Measurements from ENCODE around the gene GPR62.

GPR62 gene

DNA sequence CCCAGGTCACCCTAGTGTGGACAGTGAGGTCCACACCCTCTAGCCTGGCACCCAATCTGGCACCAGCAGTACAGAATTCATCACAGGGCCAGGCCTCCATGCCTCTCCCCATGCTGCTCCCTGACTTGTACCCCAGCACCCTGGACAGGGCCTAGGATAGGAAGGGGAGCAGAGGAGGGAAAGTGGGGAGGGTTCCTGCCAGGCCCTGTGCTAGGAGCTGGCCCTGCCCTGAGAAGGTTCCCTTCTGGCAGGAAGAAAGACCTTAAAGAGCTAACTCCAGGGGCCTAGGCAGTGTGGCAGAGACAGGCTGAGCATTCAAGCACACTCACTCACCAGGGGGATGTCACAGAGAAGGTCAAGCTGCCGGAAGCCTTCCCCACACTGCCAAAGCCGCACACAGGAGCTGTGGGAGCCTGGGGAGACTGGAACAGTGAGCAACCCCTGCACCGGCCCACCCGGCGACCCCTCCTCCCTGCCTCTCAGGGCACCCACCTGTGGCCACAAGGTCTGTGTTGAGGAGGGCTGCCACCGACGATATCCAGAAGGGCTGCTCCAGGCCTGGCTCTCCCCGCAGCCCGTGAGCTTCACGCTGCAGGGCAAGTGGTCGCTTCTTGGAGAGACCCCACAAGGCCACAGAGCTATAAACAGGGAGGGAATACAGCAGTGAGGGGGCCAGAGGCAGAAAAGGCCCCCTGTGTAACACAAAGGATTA lies 20.9 kb upstream of the GPR62 start:
- H2BK120ac ChIP-seq (ENCODE audit: insufficient read depth, low read length, poor library complexity) = no peak overlapping the region
- H3K4ac ChIP-seq (ENCODE audit: low read depth, low read length) = no peak overlapping the region
- DNase-seq = no peak
- no peak overlapping the region for H2AFZ ChIP-seq (ENCODE audit: insufficient read depth, low read length, poor library complexity)
- H3K27ac ChIP-seq (ENCODE audit: low read depth, low read length) = no peak overlapping the region
- peaks cover 51 to 55% of the 10 kb centered on the region in 2 experiments for H3K36me3 ChIP-seq (ENCODE audit: control insufficient read depth in 1 of 2, insufficient read depth in 2 of 2, low read length in 2 of 2)
- no peak overlapping the region for H3K4me2 ChIP-seq (ENCODE audit: low read length)
- H2BK5ac ChIP-seq (ENCODE audit: low read depth, low read length, poor library complexity) = no peak overlapping the region
- no CpG with 5 or more reads among the region's 11 CpGs for WGBS (ENCODE audit: extremely low coverage, insufficient coverage, insufficient read length)
- H3K9ac ChIP-seq (ENCODE audit: low read length) = no peak overlapping the region
- H3K27me3 ChIP-seq (ENCODE audit: insufficient read depth, low read length) = no peaks in the 10 kb centered on the region
- H3K14ac ChIP-seq (ENCODE audit: low read length) = no peak overlapping the region
- H2BK12ac ChIP-seq (ENCODE audit: low read length) = no peak overlapping the region
- no peak overlapping the region for H3K18ac ChIP-seq (ENCODE audit: low read length)
- H4K8ac ChIP-seq (ENCODE audit: low read depth, low read length) = no peak overlapping the region
- H4K12ac ChIP-seq (ENCODE audit: low read depth, low read length) = no peak overlapping the region
- H3K4me1 ChIP-seq (ENCODE audit: control insufficient read depth in 1 of 2, insufficient read depth in 2 of 2, low read length in 2 of 2) = no peaks in the 10 kb centered on the region
- H3K23ac ChIP-seq (ENCODE audit: low read length) = no peak overlapping the region
- H3K79me1 ChIP-seq (ENCODE audit: low read length) = no peaks in the 10 kb centered on the region
- peaks cover 2% of the 10 kb centered on the region for H3K9me3 ChIP-seq (ENCODE audit: insufficient read depth, low read depth, low read length)
- no peak overlapping the region for H2AK5ac ChIP-seq (ENCODE audit: low read length)
- no peak overlapping the region for H3K4me3 ChIP-seq (ENCODE audit: low read depth, low read length)
- H3K79me2 ChIP-seq (ENCODE audit: control insufficient read depth, insufficient read depth, low read length, poor library complexity) = no peaks in the 10 kb centered on the region
- H4K91ac ChIP-seq (ENCODE audit: low read depth, low read length) = no peak overlapping the region

DNA sequence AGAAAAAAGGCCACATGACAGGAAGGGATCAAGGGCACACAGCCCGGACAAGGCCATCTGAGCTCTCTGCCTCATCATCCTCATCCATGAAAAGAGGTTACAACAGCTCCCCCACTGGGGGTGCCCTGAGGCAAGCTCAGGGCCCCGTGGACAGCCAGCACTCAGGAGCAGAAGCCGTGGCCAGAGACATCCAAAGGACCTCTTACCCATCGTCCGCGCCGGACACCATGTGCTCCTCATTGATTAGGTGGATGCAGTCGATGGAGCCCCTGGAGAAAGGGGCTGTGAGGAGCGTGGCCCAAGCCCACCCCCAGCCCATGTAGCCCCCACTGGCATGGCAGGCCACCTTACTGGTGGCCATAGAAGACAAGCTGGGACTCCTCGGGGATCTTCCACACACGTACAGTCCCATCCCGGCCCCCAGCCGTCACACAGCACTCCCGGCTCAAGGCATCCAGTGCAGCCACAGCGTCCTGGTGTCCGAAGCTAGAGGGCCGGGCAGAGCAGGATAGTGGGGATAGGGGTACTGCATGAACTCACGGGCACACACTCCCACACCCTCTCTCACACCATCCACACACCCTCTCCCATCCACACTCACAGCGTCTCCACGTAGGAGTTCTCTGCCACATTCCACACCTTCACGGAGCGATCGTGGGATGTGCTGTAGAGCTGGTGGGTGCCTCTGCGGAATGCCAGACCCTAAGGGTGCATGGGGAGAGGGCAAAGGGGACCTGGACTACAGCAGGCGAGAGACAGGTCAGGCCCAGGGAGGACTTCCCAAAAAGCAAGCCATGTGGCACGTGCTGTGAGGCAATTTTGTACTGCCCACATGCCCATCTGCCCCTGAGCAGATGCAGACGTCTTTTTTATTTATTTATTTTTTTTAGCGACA lies 19.9 kb upstream of the GPR62 start:
- Histone ChIP-seq H2AK5ac (ENCODE audit: low read length) (no peak overlapping the region), H3K4me1 (ENCODE audit: control insufficient read depth in 1 of 2, insufficient read depth in 2 of 2, low read length in 2 of 2) (no peaks in the 10 kb centered on the region), H4K91ac (ENCODE audit: low read depth, low read length) (no peak overlapping the region), H2AFZ (ENCODE audit: insufficient read depth, low read length, poor library complexity) (no peak overlapping the region), H3K14ac (ENCODE audit: low read length) (no peak overlapping the region), H3K4me3 (ENCODE audit: low read depth, low read length) (no peak overlapping the region), H2BK120ac (ENCODE audit: insufficient read depth, low read length, poor library complexity) (no peak overlapping the region), H3K23ac (ENCODE audit: low read length) (no peak overlapping the region), H3K18ac (ENCODE audit: low read length) (no peak overlapping the region), H2BK5ac (ENCODE audit: low read depth, low read length, poor library complexity) (no peak overlapping the region), H3K4me2 (ENCODE audit: low read length) (no peak overlapping the region), H4K12ac (ENCODE audit: low read depth, low read length) (no peak overlapping the region), H4K8ac (ENCODE audit: low read depth, low read length) (no peak overlapping the region), H3K9ac (ENCODE audit: low read length) (no peak overlapping the region), H2BK12ac (ENCODE audit: low read length) (no peak overlapping the region), H3K4ac (ENCODE audit: low read depth, low read length) (no peak overlapping the region), H3K79me1 (ENCODE audit: low read length) (no peaks in the 10 kb centered on the region), H3K27me3 (ENCODE audit: insufficient read depth, low read length) (no peaks in the 10 kb centered on the region), H3K36me3 (ENCODE audit: control insufficient read depth in 1 of 2, insufficient read depth in 2 of 2, low read length in 2 of 2) (peaks cover 51 to 55% of the 10 kb centered on the region in 2 experiments), H3K79me2 (ENCODE audit: control insufficient read depth, insufficient read depth, low read length, poor library complexity) (no peaks in the 10 kb centered on the region), H3K27ac (ENCODE audit: low read depth, low read length) (no peak overlapping the region), H3K9me3 (ENCODE audit: insufficient read depth, low read depth, low read length) (peaks cover 2% of the 10 kb centered on the region)
- no peak for DNase-seq
- no CpG with 5 or more reads among the region's 28 CpGs for WGBS (ENCODE audit: extremely low coverage, insufficient coverage, insufficient read length)

DNA sequence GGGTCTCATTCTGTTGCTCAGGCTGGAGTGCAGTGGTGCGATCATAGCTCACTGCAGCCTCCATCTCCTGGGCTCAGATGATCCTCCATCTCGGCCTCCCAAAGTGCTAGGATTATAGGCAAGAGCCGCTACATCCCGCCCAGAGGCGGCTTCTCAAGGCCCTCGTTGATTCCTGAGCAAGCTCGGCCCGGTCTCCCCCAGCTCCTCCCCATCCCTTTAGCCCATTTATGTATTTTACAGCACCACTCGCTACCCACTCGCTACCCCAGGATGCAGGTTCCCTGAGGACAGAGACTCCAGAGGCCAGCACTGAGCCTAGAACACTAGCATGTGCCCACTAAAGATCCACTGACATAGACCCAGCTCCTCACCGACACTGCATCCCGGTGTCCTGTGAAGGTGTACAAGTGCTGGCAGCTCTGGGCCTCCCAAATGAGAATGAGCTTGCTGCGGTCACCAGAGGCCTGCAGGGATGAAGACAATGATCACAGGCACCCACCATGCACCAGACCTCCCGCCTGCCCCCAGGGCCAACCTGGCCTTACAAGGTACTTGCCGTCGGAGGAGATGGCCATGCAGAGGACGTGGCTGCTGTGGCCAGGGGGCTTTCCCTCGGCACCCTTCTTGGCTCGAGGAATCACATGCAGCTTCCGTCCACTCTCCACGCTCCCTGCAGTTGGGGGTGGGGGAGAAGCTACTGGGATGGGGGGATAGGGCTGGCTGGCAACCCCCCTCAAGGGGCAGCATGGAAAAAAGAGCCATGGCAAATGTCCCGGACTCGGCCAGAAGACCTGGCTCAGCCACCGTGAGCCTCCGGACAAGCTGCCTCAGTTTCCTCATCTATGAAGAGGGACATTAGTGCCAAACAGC lies 19.1 kb upstream of the GPR62 start:
- Histone ChIP-seq H2AFZ (ENCODE audit: insufficient read depth, low read length, poor library complexity) (no peak overlapping the region), H2BK120ac (ENCODE audit: insufficient read depth, low read length, poor library complexity) (no peak overlapping the region), H3K36me3 (ENCODE audit: control insufficient read depth in 1 of 2, insufficient read depth in 2 of 2, low read length in 2 of 2) (peaks cover 51 to 53% of the 10 kb centered on the region in 2 experiments), H4K91ac (ENCODE audit: low read depth, low read length) (no peak overlapping the region), H3K9me3 (ENCODE audit: insufficient read depth, low read depth, low read length) (peaks cover 2% of the 10 kb centered on the region), H3K4me2 (ENCODE audit: low read length) (no peak overlapping the region), H2BK12ac (ENCODE audit: low read length) (no peak overlapping the region), H3K18ac (ENCODE audit: low read length) (no peak overlapping the region), H3K14ac (ENCODE audit: low read length) (no peak overlapping the region), H3K4ac (ENCODE audit: low read depth, low read length) (no peak overlapping the region), H3K9ac (ENCODE audit: low read length) (peak overlapping the region; percentile 17), H4K8ac (ENCODE audit: low read depth, low read length) (no peak overlapping the region), H2AK5ac (ENCODE audit: low read length) (no peak overlapping the region), H2BK5ac (ENCODE audit: low read depth, low read length, poor library complexity) (no peak overlapping the region), H3K23ac (ENCODE audit: low read length) (no peak overlapping the region), H3K27me3 (ENCODE audit: insufficient read depth, low read length) (no peaks in the 10 kb centered on the region), H3K79me2 (ENCODE audit: control insufficient read depth, insufficient read depth, low read length, poor library complexity) (no peaks in the 10 kb centered on the region), H4K12ac (ENCODE audit: low read depth, low read length) (no peak overlapping the region), H3K4me1 (ENCODE audit: control insufficient read depth in 1 of 2, insufficient read depth in 2 of 2, low read length in 2 of 2) (peaks cover 4 to 5% of the 10 kb centered on the region in 2 experiments), H3K79me1 (ENCODE audit: low read length) (no peaks in the 10 kb centered on the region), H3K27ac (ENCODE audit: low read depth, low read length) (no peak overlapping the region), H3K4me3 (ENCODE audit: low read depth, low read length) (no peak overlapping the region)
- no peak for DNase-seq
- WGBS (ENCODE audit: extremely low coverage, insufficient coverage, insufficient read length) = no CpG with 5 or more reads among the region's 25 CpGs

DNA sequence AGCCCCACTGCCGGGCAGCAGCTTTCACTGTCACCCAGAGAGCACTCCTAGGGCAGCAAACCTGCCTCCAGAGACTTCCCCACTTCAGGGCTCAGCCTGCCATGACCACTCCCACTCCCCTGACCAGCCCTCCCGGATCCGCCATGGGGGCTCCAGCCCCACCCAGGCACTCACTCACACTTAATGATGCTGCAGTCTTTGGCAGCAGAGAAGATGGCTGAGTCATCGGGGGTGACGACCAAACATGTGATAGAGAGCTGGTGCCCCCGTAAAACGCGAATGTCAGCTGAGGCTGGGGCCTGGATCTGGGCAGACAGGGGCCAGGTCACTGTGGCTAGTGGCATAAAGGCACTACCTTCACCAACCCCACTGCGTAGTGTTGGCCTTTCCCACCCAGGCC lies 18.2 kb upstream of the GPR62 start:
- no peak overlapping the region for H4K12ac ChIP-seq (ENCODE audit: low read depth, low read length)
- H3K4me3 ChIP-seq (ENCODE audit: low read depth, low read length) = no peak overlapping the region
- no peak overlapping the region for H3K9ac ChIP-seq (ENCODE audit: low read length)
- DNase-seq = no peak
- H2BK5ac ChIP-seq (ENCODE audit: low read depth, low read length, poor library complexity) = no peak overlapping the region
- no peak overlapping the region for H3K4ac ChIP-seq (ENCODE audit: low read depth, low read length)
- H2BK120ac ChIP-seq (ENCODE audit: insufficient read depth, low read length, poor library complexity) = no peak overlapping the region
- H3K79me2 ChIP-seq (ENCODE audit: control insufficient read depth, insufficient read depth, low read length, poor library complexity) = no peaks in the 10 kb centered on the region
- WGBS (ENCODE audit: extremely low coverage, insufficient coverage, insufficient read length) = no CpG with 5 or more reads among the region's 9 CpGs
- H3K27ac ChIP-seq (ENCODE audit: low read depth, low read length) = no peak overlapping the region
- no peak overlapping the region for H3K23ac ChIP-seq (ENCODE audit: low read length)
- H3K4me1 ChIP-seq (ENCODE audit: control insufficient read depth in 1 of 2, insufficient read depth in 2 of 2, low read length in 2 of 2) = peaks cover 7% of the 10 kb centered on the region in 2 experiments
- H4K8ac ChIP-seq (ENCODE audit: low read depth, low read length) = no peak overlapping the region
- H3K27me3 ChIP-seq (ENCODE audit: insufficient read depth, low read length) = no peaks in the 10 kb centered on the region
- no peak overlapping the region for H2BK12ac ChIP-seq (ENCODE audit: low read length)
- H3K4me2 ChIP-seq (ENCODE audit: low read length) = no peak overlapping the region
- peaks cover 2% of the 10 kb centered on the region for H3K9me3 ChIP-seq (ENCODE audit: insufficient read depth, low read depth, low read length)
- H3K18ac ChIP-seq (ENCODE audit: low read length) = no peak overlapping the region
- no peak overlapping the region for H4K91ac ChIP-seq (ENCODE audit: low read depth, low read length)
- H3K14ac ChIP-seq (ENCODE audit: low read length) = no peak overlapping the region
- no peaks in the 10 kb centered on the region for H3K79me1 ChIP-seq (ENCODE audit: low read length)
- peaks cover 51 to 53% of the 10 kb centered on the region in 2 experiments for H3K36me3 ChIP-seq (ENCODE audit: control insufficient read depth in 1 of 2, insufficient read depth in 2 of 2, low read length in 2 of 2)
- no peak overlapping the region for H2AK5ac ChIP-seq (ENCODE audit: low read length)
- no peak overlapping the region for H2AFZ ChIP-seq (ENCODE audit: insufficient read depth, low read length, poor library complexity)
